Midbrain (tissue), 1 donor: ENCODE results near the gene SIGLEC15.
"Not testable (repeated sequence)": the region's sequence is repeated elsewhere in the genome, so short reads cannot be mapped to it uniquely, and the experiment has no call there.

Experiments
- DNase-seq: peaks from one replicate; lab custom pipeline; 2025; lab: John Stamatoyannopoulos, UW

SIGLEC15 gene

DNA sequence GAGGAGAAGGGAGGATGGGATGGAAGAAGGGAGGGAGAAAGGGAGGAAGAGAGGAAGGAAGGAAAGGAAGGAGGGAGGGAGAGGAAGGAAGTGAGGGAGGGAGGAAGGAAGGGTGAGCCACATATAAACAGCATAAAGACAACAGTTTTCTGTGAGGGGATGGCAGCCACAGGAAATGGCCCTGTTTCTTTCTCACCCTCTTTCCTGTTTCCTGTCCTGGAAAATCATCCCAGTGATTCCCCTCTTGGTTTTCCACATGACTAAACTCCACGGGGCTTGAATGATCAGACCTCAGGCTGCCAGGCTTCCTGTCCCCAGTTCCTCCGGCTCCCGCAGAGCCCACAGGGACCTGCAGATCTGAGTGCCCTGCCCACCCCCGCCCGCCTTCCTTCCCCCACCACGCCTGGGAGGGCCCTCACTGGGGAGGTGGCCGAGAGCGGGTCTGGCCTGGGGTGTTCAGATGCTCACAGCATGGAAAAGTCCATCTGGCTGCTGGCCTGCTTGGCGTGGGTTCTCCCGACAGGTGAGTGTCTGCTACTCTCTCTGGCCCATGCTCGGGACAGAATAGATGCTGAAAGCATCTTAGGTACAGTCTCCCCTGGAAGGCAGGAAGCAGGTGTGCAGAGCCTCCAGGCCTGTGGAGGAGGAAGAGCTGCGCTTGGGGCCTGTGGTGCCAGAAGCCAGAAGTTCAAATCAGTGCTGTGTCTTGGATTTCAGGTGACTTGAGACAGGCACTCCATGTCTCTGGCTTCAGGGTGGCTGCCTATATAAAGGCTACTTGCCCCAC is at the start of gene SIGLEC15:
SIGLEC15 (plus strand) TSS at position 418 of the 787 bp plus-strand sequence; CDS start at position 472, 54 bp downstream.
- no peak for DNase-seq

DNA sequence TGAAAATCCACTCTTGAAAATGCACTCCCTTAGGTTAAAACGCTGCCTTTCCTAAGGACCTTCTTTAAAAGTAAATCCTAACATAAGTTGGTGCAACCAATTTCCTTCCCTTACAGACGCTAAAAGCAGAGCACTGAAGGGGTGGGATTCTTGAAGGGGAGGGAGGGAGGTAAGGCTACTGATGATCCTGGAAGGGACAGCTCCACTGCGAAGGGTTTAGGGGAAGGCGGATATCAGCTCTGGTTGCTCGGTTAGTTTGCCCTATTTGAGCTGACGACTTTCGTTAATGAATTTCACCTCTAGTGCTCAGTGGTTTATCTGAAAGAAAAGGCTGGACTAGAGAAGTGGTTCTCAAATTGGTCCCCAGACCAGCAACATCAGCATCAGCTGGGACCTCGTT is 49.7 kb upstream of the SIGLEC15 start:
- DNase-seq: no peak

GRCh38 chr18:45777393-45777792 is 48.1 kb upstream of the SIGLEC15 start:
- DNase-seq: no peak

- DNase-seq: no peak
These were observed 44.9 kb upstream of the SIGLEC15 start for GRCh38 chr18:45780568-45780967.

DNA sequence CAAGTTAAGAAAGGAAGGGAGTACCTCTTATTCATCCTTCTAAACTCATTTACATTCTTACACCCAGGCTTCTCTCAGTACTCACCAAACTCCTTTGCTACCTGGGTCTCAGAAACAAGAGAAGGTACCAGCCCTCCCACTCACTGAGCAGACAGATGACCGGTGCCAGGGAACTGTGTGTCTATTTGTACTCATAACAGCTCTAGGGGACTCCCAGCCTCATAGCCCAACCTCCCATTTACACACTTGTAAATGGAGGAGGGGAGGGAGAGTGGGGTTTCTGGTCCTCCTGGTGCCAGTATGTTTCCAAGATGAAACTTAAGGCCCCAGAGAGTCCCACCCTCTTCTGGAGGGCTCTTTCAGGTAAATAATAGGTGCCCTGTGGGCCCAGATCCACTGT is 42.8 kb upstream of the SIGLEC15 start:
- DNase-seq: no peak

DNA sequence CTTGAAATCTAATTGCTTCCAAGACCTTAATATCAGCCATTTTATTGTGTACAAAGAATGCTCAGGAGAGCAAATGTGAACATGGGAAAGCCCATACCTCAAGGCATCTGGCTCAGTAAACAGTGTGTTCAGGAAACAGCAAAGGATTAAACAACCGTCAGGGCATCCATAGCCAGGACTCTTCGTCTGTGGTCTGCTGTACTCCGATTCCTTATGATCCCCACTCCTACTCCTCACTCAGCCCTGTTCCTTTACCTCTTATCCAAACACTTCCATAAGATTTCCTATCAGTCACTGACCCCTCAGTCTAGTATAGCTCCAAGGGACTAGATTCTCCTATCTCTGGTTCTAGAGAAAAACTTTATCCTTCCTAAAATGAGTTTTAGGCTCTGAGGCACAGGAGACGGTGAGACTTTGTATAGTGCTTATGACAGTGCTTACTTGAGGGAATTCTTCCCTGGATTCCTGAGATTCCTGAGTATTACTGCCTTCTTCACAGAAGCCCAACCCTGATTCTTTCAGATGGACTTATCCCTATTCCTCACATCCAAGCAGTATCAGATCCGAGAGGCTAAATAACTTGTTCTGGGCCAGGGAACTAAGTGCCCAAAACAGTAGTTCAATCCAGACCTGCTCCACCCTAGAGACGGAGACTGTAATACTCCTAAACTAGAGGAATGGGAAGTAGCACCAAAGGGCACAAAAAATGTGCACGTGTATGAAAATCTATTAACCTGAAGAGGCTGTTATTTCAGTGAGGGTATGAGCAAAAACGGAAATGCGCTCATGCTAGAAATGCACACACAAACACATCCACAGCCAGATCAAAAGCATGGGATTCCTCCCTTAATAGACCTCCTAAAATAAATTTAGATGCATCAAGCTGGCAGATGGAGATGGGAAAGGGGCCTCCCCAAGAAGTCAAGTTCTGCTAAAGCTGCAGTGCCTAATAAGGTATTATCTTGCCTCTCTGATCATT is 42.1 kb upstream of the SIGLEC15 start:
- DNase-seq: no peak

DNA sequence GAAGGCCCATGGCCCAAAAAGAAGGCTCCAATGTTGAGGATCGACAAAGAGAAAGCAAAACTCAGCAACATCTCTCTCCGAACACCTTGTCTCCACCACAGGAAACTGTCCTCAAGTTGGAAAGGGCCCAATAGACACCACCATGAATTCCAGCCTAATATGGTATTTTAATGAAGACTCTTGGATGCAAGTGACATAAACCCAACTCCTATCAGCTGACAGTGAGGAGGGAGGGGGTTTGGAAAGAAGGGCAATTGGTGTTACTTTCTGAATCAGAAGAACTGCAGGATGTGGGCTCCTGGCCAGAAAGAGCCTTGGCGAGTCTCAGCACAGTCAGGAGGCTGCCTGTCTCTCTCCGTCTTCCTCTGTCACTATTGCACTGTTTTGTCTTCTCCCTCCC is 40.3 kb upstream of the SIGLEC15 start:
- no peak for DNase-seq

GRCh38 chr18:45786941-45787340 is 38.5 kb upstream of the SIGLEC15 start:
- no peak for DNase-seq

DNA sequence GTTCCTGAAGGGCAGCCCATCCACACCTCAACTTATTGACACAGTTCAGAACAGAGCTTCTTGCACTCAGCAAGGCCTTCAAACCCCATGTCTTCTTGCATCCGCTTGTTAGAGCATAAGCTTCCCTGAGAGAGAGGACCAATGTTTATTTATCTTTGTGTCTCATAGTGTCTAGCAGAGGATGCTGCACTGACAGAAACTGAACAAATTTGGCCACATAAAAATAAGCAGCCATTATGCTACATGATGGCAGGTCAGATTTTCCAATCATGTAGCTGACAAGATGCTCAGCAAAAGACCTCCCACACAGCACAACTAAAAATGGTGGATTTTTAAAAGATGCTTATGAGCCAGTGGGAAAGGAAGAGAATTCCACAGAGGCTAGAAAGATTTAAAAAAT is 38.1 kb upstream of the SIGLEC15 start:
- no peak for DNase-seq

GRCh38 chr18:45788861-45789260 is 36.6 kb upstream of the SIGLEC15 start:
- DNase-seq: no peak

- DNase-seq: no peak
These were observed 32.8 kb upstream of the SIGLEC15 start for GRCh38 chr18:45792506-45793263.

DNA sequence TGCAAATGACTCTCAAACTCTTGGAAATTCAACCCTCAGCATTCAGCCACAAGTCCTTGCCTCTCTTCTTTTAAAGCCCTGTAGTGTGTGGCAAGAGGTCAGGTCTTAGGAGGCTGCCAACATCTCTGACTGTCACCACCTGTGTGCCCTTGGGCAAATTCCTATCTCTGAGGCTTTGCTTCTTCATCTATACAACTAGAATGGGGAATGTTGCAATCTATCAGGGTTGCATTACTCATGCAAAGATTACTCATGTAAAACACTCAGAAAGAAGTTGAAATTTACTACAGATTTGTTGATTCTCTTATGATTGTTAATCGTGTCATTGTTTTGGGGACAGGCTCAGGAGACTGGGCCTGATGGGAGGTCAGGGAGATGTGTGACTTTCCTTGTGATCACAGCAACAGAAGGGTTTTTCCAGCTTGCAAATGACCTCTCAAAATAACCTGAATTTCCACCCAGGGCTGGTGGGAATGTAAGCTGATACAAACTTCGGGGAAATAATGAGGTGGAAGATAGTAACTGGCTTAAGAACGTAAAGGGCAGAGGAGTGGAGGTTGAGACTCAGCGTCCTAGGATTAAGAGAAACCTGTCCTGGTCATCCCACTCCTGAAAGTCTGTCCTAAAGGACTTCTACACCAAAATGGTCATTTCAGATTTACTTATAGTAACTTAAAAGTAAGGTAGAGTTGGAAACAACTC is 32.1 kb upstream of the SIGLEC15 start:
- no peak for DNase-seq

- no peak for DNase-seq
These were observed 24.0 kb upstream of the SIGLEC15 start for GRCh38 chr18:45801416-45802004.

DNA sequence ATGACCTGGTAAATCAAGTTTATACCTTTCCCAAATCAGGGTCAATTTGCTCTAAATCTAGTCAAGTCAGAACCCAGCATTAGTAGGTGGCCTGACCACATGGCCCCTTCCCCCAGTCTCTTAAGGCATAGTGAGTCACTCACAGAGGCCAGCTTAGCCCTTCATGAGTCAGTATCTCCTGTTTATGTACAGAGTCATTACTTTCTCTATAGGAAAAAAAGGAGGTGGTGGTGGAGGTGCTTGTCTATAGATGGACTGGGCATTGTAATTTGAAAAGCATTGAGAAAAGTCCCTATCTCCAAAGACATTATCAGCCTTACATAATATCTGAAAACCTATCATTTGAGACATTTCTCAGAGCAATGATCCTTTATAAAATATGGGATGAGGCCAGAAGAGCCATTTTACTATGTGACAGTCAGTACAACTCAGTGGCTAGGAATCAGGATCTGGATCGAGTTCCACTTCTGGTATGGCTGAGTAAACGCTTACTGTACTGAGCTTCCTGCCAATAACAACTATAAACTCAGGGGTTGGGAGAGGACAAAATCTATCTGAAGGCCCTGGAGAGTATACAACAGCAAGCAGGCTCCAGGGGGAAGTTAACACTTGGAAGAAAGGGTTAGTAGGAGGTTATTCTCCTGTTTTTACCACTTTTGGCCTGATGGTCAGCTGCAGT is 22.5 kb upstream of the SIGLEC15 start:
- DNase-seq: no peak

DNA sequence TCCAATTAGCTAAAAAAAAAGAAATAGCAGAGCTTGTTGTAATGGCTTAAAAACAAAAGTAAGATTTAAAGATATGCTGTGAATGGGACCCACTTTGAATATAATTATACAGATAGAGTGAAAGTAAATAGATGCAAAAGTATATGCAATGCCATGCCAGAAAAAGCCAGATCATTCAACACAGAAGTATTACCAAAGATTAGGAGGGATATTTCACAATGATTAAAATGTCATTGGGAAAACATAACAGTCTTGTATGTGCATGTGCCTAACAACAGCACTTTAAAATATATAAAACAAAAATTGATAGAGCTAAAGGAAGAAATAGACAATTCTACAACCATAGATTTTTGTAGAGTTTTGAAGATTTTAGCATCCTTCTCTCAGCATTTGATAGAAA is 19.9 kb upstream of the SIGLEC15 start:
- DNase-seq: no peak

DNA sequence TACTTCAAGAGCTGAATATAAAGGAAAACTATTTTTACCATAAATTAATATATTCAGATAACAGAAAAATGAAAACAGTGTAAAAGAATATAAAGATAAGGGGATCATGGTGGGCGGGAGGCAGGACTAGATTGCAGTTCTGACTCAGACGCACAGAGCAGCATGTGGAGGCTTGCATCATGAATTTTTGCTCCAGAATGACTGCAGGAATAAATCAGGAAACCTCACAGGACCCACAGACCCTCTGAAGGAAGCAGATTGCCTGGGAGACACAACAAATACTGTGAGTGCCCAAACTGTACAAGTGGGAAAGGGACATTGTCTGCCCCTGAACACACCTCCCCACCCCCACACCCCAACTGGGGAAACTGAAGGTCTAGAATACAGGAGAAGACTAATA is 19.2 kb upstream of the SIGLEC15 start:
- no peak for DNase-seq

DNA sequence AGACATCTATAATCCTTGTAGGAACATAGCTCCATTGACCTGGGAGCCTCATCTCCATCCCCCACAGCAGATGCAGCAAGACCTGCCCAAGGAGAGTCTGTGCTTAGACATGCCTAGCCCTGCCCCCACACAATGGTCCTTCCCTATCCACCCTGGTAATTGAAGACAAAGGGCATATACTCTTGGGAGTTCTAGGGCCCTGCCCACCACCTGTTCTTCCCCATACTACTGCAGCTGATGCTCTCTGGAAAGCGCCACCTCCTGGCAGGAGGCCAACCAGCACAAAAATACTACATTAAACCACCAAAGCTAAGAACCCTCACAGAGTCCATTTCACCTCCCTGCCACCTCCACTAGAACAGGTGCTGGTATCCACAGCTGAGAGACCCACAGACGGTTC is 18.3 kb upstream of the SIGLEC15 start:
- not testable (repeated sequence) for DNase-seq

- not testable (repeated sequence) for DNase-seq
These were observed 10.7 kb upstream of the SIGLEC15 start for GRCh38 chr18:45814733-45815132.

- DNase-seq: no peak
These were observed 7.9 kb upstream of the SIGLEC15 start for GRCh38 chr18:45817543-45817942.

- not testable (repeated sequence) for DNase-seq
These were observed 6.7 kb upstream of the SIGLEC15 start for GRCh38 chr18:45818765-45819164.
